Ishikawa (cell line): ENCODE results near the gene SNX17.

Experiments
- CEBPB ChIP-seq: IDR thresholded peaks from 2 replicates; pipeline ENCODE4 v1.6.1; 2012
- CREB1 ChIP-seq: IDR thresholded peaks from 2 replicates; pipeline ENCODE4 v1.6.1; 2012; ENCODE audit warnings: low read depth
- EGR1 ChIP-seq: IDR thresholded peaks from 2 replicates; pipeline ENCODE4 v1.6.1; 2012
- EP300 ChIP-seq: IDR thresholded peaks from 2 replicates; pipeline ENCODE4 v1.6.1; 2012; ENCODE audit warnings: borderline replicate concordance
- FOXM1 ChIP-seq: IDR thresholded peaks from 2 replicates; pipeline ENCODE4 v1.6.1; 2012; ENCODE audit warnings: low read depth, borderline replicate concordance
- NFIC ChIP-seq: IDR thresholded peaks from 2 replicates; pipeline ENCODE4 v1.6.1; 2012
- RAD21 ChIP-seq: IDR thresholded peaks from 2 replicates; pipeline ENCODE4 v1.6.1; 2012; ENCODE audit warnings: low read depth
- TAF1 ChIP-seq: IDR thresholded peaks from 2 replicates; pipeline ENCODE4 v1.6.1; 2012; ENCODE audit warnings: low read depth, mild to moderate bottlenecking
- TCF12 ChIP-seq: IDR thresholded peaks from 2 replicates; pipeline ENCODE4 v1.6.1; 2012; ENCODE audit warnings: low read depth
- TEAD4 ChIP-seq: IDR thresholded peaks from 2 replicates; pipeline ENCODE4 v1.6.1; 2012
- YY1 ChIP-seq: IDR thresholded peaks from 2 replicates; pipeline ENCODE4 v1.6.1; 2012; ENCODE audit warnings: low read depth
- ZBTB7A ChIP-seq: IDR thresholded peaks from 2 replicates; pipeline ENCODE4 v1.6.1; 2012; ENCODE audit warnings: low read depth
- TF ChIP-seq, protein P1 (sequence below): IDR thresholded peaks from 2 replicates; pipeline ENCODE4 v1.6.1; 2012
- TF ChIP-seq, protein P2 (sequence below): IDR thresholded peaks from 2 replicates; pipeline ENCODE4 v1.6.1; 2012
- TF ChIP-seq, protein P3 (sequence below): IDR thresholded peaks from 2 replicates; pipeline ENCODE4 v1.6.1; 2012; ENCODE audit warnings: low read depth, mild to moderate bottlenecking

Gene SNX17

DNA sequence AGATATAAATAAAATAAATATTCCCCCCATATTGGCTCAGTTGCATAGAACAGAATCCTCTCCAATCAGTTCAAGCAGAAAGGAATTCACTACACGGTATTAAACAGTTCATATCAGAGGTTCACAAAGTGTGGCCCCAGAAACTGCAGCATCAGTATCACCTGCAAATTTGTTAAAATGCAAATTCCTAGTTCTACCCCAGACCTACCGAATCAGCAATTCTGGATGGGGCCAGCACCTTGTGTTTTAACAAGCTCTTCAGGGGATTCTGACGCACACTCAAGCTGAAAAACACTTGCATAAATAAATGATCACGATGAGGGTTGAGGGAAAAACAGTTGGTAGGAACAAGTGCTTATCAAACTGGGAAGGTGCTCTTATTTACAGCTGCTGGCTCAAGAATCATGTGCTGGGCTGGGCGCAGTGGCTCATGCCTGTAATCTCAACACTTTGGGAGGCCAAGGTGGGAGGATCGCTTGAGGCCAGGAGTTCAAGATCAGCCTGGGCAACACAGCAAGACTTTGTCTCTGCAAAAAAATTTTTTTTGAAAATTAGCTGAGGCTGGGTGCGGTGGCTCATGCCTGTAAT, 20.2 kb upstream of the SNX17 start:
- TF ChIP-seq FOXM1 (no peak), NFIC (no peak), TEAD4 (no peak), CEBPB (no peak), ZBTB7A (no peak), TAF1 (no peak), EP300 (no peak), YY1 (no peak), RAD21 (no peak), TCF12 (no peak)
- TF ChIP-seq, protein P1, sequence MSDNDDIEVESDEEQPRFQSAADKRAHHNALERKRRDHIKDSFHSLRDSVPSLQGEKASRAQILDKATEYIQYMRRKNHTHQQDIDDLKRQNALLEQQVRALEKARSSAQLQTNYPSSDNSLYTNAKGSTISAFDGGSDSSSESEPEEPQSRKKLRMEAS = no peak
- TF ChIP-seq, protein P2, sequence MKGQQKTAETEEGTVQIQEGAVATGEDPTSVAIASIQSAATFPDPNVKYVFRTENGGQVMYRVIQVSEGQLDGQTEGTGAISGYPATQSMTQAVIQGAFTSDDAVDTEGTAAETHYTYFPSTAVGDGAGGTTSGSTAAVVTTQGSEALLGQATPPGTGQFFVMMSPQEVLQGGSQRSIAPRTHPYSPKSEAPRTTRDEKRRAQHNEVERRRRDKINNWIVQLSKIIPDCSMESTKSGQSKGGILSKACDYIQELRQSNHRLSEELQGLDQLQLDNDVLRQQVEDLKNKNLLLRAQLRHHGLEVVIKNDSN = no peak
- TF ChIP-seq, protein P3, sequence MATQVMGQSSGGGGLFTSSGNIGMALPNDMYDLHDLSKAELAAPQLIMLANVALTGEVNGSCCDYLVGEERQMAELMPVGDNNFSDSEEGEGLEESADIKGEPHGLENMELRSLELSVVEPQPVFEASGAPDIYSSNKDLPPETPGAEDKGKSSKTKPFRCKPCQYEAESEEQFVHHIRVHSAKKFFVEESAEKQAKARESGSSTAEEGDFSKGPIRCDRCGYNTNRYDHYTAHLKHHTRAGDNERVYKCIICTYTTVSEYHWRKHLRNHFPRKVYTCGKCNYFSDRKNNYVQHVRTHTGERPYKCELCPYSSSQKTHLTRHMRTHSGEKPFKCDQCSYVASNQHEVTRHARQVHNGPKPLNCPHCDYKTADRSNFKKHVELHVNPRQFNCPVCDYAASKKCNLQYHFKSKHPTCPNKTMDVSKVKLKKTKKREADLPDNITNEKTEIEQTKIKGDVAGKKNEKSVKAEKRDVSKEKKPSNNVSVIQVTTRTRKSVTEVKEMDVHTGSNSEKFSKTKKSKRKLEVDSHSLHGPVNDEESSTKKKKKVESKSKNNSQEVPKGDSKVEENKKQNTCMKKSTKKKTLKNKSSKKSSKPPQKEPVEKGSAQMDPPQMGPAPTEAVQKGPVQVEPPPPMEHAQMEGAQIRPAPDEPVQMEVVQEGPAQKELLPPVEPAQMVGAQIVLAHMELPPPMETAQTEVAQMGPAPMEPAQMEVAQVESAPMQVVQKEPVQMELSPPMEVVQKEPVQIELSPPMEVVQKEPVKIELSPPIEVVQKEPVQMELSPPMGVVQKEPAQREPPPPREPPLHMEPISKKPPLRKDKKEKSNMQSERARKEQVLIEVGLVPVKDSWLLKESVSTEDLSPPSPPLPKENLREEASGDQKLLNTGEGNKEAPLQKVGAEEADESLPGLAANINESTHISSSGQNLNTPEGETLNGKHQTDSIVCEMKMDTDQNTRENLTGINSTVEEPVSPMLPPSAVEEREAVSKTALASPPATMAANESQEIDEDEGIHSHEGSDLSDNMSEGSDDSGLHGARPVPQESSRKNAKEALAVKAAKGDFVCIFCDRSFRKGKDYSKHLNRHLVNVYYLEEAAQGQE = no peak

DNA sequence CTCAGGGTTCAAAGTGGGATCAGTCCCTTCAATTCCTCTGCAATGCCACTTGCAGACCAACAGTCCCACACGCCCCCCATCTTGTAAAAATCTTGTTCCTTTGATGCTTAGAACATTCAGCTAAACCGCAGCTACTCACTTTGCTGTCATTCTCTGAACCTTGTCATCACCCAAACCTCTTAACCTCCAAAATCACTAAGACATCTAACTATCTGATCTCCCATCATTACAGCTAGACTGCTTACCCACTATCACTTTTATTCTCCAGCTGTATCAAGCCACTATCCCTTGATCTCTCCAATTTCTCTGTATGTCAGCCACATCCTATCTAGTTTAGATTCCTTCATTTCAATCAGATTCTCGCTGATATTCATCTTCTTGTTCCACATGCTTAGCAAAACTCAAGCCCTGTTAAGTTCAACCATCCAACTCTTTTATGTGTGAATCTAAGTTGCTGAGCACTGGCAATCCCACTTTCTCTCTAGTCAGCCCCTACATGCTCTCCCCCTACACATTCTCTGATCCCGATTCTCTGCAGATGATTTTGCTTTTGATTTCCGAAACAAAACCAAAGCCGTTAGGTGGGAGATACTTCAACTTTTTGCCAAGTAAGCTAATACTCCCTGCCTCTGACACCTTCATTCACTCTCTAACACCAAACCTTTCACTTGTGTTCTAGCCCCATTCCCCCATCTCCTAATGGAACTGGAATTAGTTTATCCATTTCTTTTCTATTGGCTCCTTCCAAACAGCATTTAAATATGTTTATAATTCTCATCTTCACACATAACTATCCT, 18.4 kb upstream of the SNX17 start:
- TF ChIP-seq, protein P3 = no peak
- TF ChIP-seq ZBTB7A = no peak
- no peak for TF ChIP-seq EGR1
- TF ChIP-seq, protein P2 = no peak
- no peak for TF ChIP-seq TAF1
- TF ChIP-seq, protein P1 = no peak
- TF ChIP-seq RAD21 = no peak

DNA sequence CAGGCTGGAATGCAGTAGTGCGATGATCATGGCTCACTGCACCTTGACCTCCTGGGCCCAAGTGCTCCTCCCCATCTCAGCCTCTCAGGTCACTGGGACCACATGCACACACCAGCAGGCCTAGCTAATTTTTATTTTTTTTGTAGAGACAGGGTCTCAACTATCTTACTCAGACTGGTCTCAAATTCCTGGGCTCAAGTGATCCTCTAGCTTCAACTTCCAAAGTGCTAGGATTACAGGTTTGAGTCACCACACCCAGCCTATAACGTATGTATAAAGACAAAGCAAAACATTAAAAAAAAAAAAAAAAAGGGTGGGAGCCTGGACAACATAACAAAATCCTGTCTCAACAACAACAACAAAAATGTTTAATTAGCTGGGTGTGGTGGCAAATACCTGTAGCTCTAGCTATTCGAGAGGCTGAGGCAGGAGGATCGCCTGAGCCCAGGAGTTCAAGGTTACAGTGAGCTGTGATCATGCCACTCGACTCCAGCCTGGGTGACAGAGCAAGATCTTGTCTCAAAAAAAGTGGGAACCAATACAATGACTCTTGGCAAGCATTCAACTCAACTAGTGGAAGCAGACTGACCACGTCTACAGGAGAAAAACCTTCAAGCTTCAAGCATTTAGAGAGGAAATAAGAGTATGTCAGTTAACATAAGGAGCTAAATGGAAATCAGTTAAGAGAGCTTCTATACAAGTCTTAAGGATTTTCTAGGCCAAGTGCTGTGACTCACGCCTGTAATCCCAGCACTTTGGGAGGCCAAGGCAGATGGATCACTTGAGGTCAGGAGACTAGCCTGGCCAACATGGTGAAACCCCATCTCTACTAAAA, 16.4 kb upstream of the SNX17 start:
- no peak for TF ChIP-seq CEBPB
- no peak for TF ChIP-seq RAD21
- TF ChIP-seq ZBTB7A = no peak
- 0 out of 2 replicates have a peak, but pooled peaks have one; percentile 27 for TF ChIP-seq TEAD4
- TF ChIP-seq YY1 = no peak

DNA sequence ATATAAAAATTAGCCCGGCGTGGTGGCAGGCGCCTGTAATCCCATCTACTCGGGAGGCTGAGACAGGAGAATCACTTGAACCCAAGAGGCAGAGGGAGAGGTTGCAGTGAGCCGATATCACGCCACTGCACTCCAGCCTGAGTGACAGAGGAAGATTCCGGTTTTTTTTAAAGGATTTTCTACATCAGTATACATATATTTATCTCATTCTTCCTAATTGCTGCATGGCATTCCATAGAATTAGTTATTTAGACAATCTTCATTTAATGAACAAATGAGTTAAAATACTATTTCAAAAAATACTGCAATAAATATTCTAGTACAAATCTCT, 15.9 kb upstream of the SNX17 start:
- TF ChIP-seq CREB1 (no peak), YY1 (no peak), TEAD4 (no peak), TAF1 (no peak), ZBTB7A (no peak), CEBPB (no peak), RAD21 (no peak), EP300 (no peak), TCF12 (no peak), NFIC (no peak), FOXM1 (no peak)
- TF ChIP-seq, protein P3 = no peak
- TF ChIP-seq, protein P2 = no peak
